GM18858 (cell line): Measurements from ENCODE around the gene PSMA6.
A peak's percentile ranks its signal among the peaks of the same experiment; 100 is the strongest.
"Not testable (repeated sequence)": the region's sequence is repeated elsewhere in the genome, so short reads cannot be mapped to it uniquely, and the experiment has no call there.

Experiments
- ATAC-seq: cut with Tn5 transposase; IDR thresholded peaks from one replicate; pipeline ENCODE4 v1.9.1; 2021; ENCODE audit not compliant: unreplicated experiment

The PSMA6 gene

GRCh38 chr14:35284506-35284905, 7.7 kb upstream of the PSMA6 start:
- no peak for ATAC-seq

- ATAC-seq = peak; percentile 65
These were observed 6.8 kb upstream of the PSMA6 start for GRCh38 chr14:35285168-35286002.

- no peak for ATAC-seq
These were observed 6.1 kb upstream of the PSMA6 start for GRCh38 chr14:35286003-35286600.

- ATAC-seq = no peak
These were observed 5.5 kb upstream of the PSMA6 start for GRCh38 chr14:35286707-35287106.

- ATAC-seq = no peak
These were observed 4.7 kb upstream of the PSMA6 start for GRCh38 chr14:35287431-35288013.

GRCh38 chr14:35289623-35290022, 2.6 kb upstream of the PSMA6 start:
- no peak for ATAC-seq

- no peak for ATAC-seq
These were observed 784 bp downstream of the PSMA6 start for GRCh38 chr14:35292770-35293561.

GRCh38 chr14:35295845-35296161, 3.6 kb downstream of the PSMA6 start:
- no peak for ATAC-seq

GRCh38 chr14:35296545-35296944, 4.4 kb downstream of the PSMA6 start:
- ATAC-seq = no peak

GRCh38 chr14:35297706-35298105, 5.5 kb downstream of the PSMA6 start:
- no peak for ATAC-seq

- no peak for ATAC-seq
These were observed 6.2 kb downstream of the PSMA6 start for GRCh38 chr14:35298351-35298750.

GRCh38 chr14:35299708-35300107, 7.5 kb downstream of the PSMA6 start:
- ATAC-seq = no peak

- ATAC-seq = no peak
These were observed 8.0 kb downstream of the PSMA6 start for GRCh38 chr14:35300228-35300627.

GRCh38 chr14:35301334-35301733, 9.2 kb downstream of the PSMA6 start:
- ATAC-seq = not testable (repeated sequence)

GRCh38 chr14:35301735-35302528, 9.8 kb downstream of the PSMA6 start:
- ATAC-seq = no peak

- ATAC-seq = no peak
These were observed 11.2 kb downstream of the PSMA6 start for GRCh38 chr14:35303149-35303935.

- ATAC-seq = no peak
These were observed 12.8 kb downstream of the PSMA6 start for GRCh38 chr14:35304812-35305462.

GRCh38 chr14:35305633-35306032, 13.5 kb downstream of the PSMA6 start:
- ATAC-seq = no peak

- no peak for ATAC-seq
These were observed 13.9 kb downstream of the PSMA6 start for GRCh38 chr14:35306114-35306513.
